Measurements from ENCODE around the gene SMPD1.

GRCh38 chr11:6378640-6378989 is 11.7 kb upstream of the SMPD1 start:
- TF ChIP-seq GATA1 (IDR thresholded peaks at IDR 0.05; ENCODE audit: low read depth, low read length) (no peak), POLR2A (IDR thresholded peaks at IDR 0.05; ENCODE audit: low read length) (no peak)
